Keratinocyte (primary cell): ENCODE measurements around the gene MBIP. TPM values are rescaled to one million over a fixed set of nuclear protein-coding genes. Genes with fewer than 3 reads are reported as not detected.

Experiments used
- DNase-seq: peaks from one replicate; pipeline ENCODE4 v3.0.0-alpha.2; 2011; ENCODE audit warnings: low read depth, missing footprints, low spot score
- FAIRE-seq: peaks from 2 replicates; lab custom pipeline; 2011; peaks lifted over from hg19 to GRCh38; lab: Jason Lieb, UNC
- H2AFZ ChIP-seq: 2 replicates; pipeline ENCODE4 v1.6.0; 2012; ENCODE audit warnings: low read length, control low read depth, inconsistent platforms; ENCODE audit not compliant: control insufficient read depth
- H3K27ac ChIP-seq: 2 replicates; pipeline ENCODE4 v1.5.1; 2011; ENCODE audit warnings: low read length; ENCODE audit not compliant: control insufficient read depth, insufficient read depth
- H3K27me3 ChIP-seq: 3 replicates; pipeline ENCODE4 v1.6.0; 2011; ENCODE audit warnings: low read length; ENCODE audit not compliant: control insufficient read depth, insufficient read depth; ENCODE audit errors: extremely low read depth
- H3K36me3 ChIP-seq, 2 experiments: 2 replicates in 1 of 2; 3 replicates in 1 of 2; pipeline ENCODE4 v1.5.1; 2011; ENCODE audit warnings: low read length in 2 of 2, mild to moderate bottlenecking in 1 of 2; ENCODE audit not compliant: control insufficient read depth in 2 of 2, insufficient read depth in 2 of 2; ENCODE audit errors: extremely low read depth in 1 of 2
- H3K4me1 ChIP-seq: 3 replicates; pipeline ENCODE4 v1.5.1; 2011; ENCODE audit warnings: low read length; ENCODE audit not compliant: control insufficient read depth, insufficient read depth; ENCODE audit errors: extremely low read depth
- H3K4me2 ChIP-seq: 3 replicates; pipeline ENCODE4 v1.6.0; 2011; ENCODE audit warnings: low read depth, low read length; ENCODE audit not compliant: control insufficient read depth, insufficient read depth; ENCODE audit errors: extremely low read depth
- H3K4me3 ChIP-seq, 3 experiments: fragments of 200-600 bp in 1 of 3; sonication (generic) in 1 of 3; 2 replicates in 2 of 3; 3 replicates in 1 of 3; pipeline ENCODE4 v1.5.1; 2011 to 2016; ENCODE audit warnings: low read length in 3 of 3, mild to moderate bottlenecking in 3 of 3, control low read depth in 2 of 3, inconsistent platforms in 1 of 3, low read depth in 1 of 3, mixed read lengths in 1 of 3, mixed run types in 1 of 3, moderate library complexity in 1 of 3; ENCODE audit not compliant: control insufficient read depth in 2 of 3, insufficient read depth in 2 of 3; ENCODE audit errors: extremely low read depth in 1 of 3
- H3K79me2 ChIP-seq: 2 replicates; pipeline ENCODE4 v1.6.0; 2012; ENCODE audit warnings: low read length; ENCODE audit not compliant: control insufficient read depth, insufficient read depth
- H3K9ac ChIP-seq: 3 replicates; pipeline ENCODE4 v1.6.0; 2011; ENCODE audit warnings: low read length; ENCODE audit not compliant: control insufficient read depth, insufficient read depth; ENCODE audit errors: extremely low read depth
- H3K9me1 ChIP-seq: 3 replicates; pipeline ENCODE4 v1.6.0; 2011; ENCODE audit warnings: low read length; ENCODE audit not compliant: control insufficient read depth, insufficient read depth; ENCODE audit errors: extremely low read depth
- H3K9me3 ChIP-seq: 2 replicates; pipeline ENCODE4 v1.5.1; 2012; ENCODE audit warnings: low read depth, low read length; ENCODE audit not compliant: control insufficient read depth
- H4K20me1 ChIP-seq: 3 replicates; pipeline ENCODE4 v1.6.0; 2011; ENCODE audit warnings: low read length; ENCODE audit not compliant: control insufficient read depth, insufficient read depth; ENCODE audit errors: extremely low read depth
- CTCF ChIP-seq, 3 experiments: IDR thresholded peaks in 1 of 3; conservative IDR thresholded peaks in 1 of 3; optimal IDR thresholded peaks in 1 of 3; 2 replicates in 2 of 3; 3 replicates in 1 of 3; pipeline versions ENCODE3 to v1.5.1; 2011; ENCODE audit warnings: low read length in 3 of 3, mild to moderate bottlenecking in 3 of 3, moderate library complexity in 2 of 3, control low read depth in 1 of 3, inconsistent platforms in 1 of 3; ENCODE audit not compliant: insufficient read depth in 2 of 3; ENCODE audit errors: extremely low read depth in 1 of 3
- EZH2 ChIP-seq: IDR thresholded peaks from one replicate; pipeline ENCODE4 v1.6.1; 2012; ENCODE audit warnings: inconsistent platforms, mild to moderate bottlenecking, low read length, moderate library complexity
- dilution Hi-C: fragments of 300-500 bp; cut with MboI; formaldehyde crosslinking; loops from one replicate; pipeline ENCODE4 v1.7.0; 2020; ENCODE audit warnings: low sequenced_read_pairs; ENCODE audit not compliant: extremely low pct_ligation_motif_present
- polyA plus RNA-seq, 5 experiments: library from polyadenylated mRNA; depleted of rRNA in 3 of 5; stranded (reverse) in 3 of 5; stranded (forward) in 1 of 5; unstranded in 1 of 5; fragments of >200 nt; gene quantifications; 1 replicate in 1 of 5; 2 replicates in 3 of 5; 3 replicates in 1 of 5; pipeline versions ENCODE4 v1.2.1 to v1.2.3, GENCODE V29; 2011 to 2012; ENCODE audit warnings: missing spikeins in 2 of 5, low read depth in 1 of 5, low replicate concordance in 1 of 5

Gene MBIP
- polyA plus RNA-seq, 1 donor (not counting 4 experiments of a cell fraction or from before 2014, with no cell fraction given): 28.3 TPM

GRCh38 chr14:36325853-36326252 lies 5.4 kb upstream of the MBIP start:
- Histone ChIP-seq H3K27ac (no peak overlapping the region), H2AFZ (no peak overlapping the region), H3K4me3 (no peak overlapping the region), H3K36me3 (no peaks in the 10 kb centered on the region), H3K27me3 (no peaks in the 10 kb centered on the region), H3K9ac (no peak overlapping the region), H3K4me1 (no peaks in the 10 kb centered on the region), H3K9me3 (no peaks in the 10 kb centered on the region), H3K79me2 (no peaks in the 10 kb centered on the region), H3K4me2 (no peak overlapping the region), H4K20me1 (no peaks in the 10 kb centered on the region), H3K9me1 (no peaks in the 10 kb centered on the region)
- TF ChIP-seq EZH2 (no peak), CTCF (optimal IDR thresholded peaks at IDR 0.05 in 1 of 3, IDR thresholded peaks at IDR 0.05 in 1 of 3, conservative IDR thresholded peaks at IDR 0.05 in 1 of 3; ENCODE audit: extremely low read depth in 1 of 3, insufficient read depth in 2 of 3, low read length in 3 of 3) (no peak)
- dilution Hi-C loops: no loop called here
- FAIRE-seq (no peak), DNase-seq (no peak)

GRCh38 chr14:36324897-36325296 lies 4.5 kb upstream of the MBIP start:
- no peak overlapping the region for H3K27ac ChIP-seq
- TF ChIP-seq EZH2: no peak
- no peak for TF ChIP-seq CTCF (optimal IDR thresholded peaks at IDR 0.05 in 1 of 3, IDR thresholded peaks at IDR 0.05 in 1 of 3, conservative IDR thresholded peaks at IDR 0.05 in 1 of 3; ENCODE audit: extremely low read depth in 1 of 3, insufficient read depth in 2 of 3, low read length in 3 of 3)
- no peak overlapping the region for H2AFZ ChIP-seq
- no peaks in the 10 kb centered on the region for H3K9me1 ChIP-seq
- FAIRE-seq (no peak), DNase-seq (no peak)
- H3K27me3 ChIP-seq: no peaks in the 10 kb centered on the region
- no peak overlapping the region for H3K4me3 ChIP-seq
- no peaks in the 10 kb centered on the region for H3K9me3 ChIP-seq
- no peaks in the 10 kb centered on the region for H3K36me3 ChIP-seq
- dilution Hi-C loops: no loop called here
- no peak overlapping the region for H3K9ac ChIP-seq
- H3K4me2 ChIP-seq: no peak overlapping the region
- peaks cover 5% of the 10 kb centered on the region for H3K79me2 ChIP-seq
- H3K4me1 ChIP-seq: no peaks in the 10 kb centered on the region
- H4K20me1 ChIP-seq: no peaks in the 10 kb centered on the region
